GM23338 (cell line): Measurements from ENCODE around the gene UCP3. TPM values are rescaled to one million over a fixed set of nuclear protein-coding genes. Genes with fewer than 3 reads are reported as not detected.
A peak's percentile ranks its signal among the peaks of the same experiment; 100 is the strongest.

Experiments used
- ATAC-seq: fragments of 200-7000 bp; cut with Tn5 transposase; 3 replicates; pipeline ENCODE4 v1.9.1; 2020
- DNase-seq: peaks from one replicate; pipeline ENCODE4 v3.0.0-alpha.2; 2015; ENCODE audit warnings: low spot score
- H2AFZ ChIP-seq: fragments of 200-600 bp; sonication (generic); 2 replicates; pipeline ENCODE4 v1.8.0; 2016; ENCODE audit warnings: antibody characterized with exemption, mild to moderate bottlenecking, moderate library complexity
- H3F3A ChIP-seq: fragments of 200-600 bp; sonication (generic); replicated peaks from 2 replicates; pipeline ENCODE4 v1.8.0; 2017; ENCODE audit warnings: antibody characterized with exemption, mixed run types, low read depth
- H3K27ac ChIP-seq: fragments of 200-600 bp; sonication (generic); 2 replicates; pipeline ENCODE4 v1.6.1; 2016; ENCODE audit warnings: low read depth
- H3K27me3 ChIP-seq: fragments of 200-600 bp; sonication (generic); 2 replicates; pipeline ENCODE4 v1.8.0; 2016; ENCODE audit warnings: mild to moderate bottlenecking, mixed run types, moderate library complexity; ENCODE audit not compliant: insufficient read depth
- H3K36me3 ChIP-seq: fragments of 200-600 bp; sonication (generic); 2 replicates; pipeline ENCODE4 v1.8.0; 2016; ENCODE audit warnings: mild to moderate bottlenecking; ENCODE audit not compliant: insufficient read depth
- H3K4me1 ChIP-seq: fragments of 200-600 bp; sonication (generic); 2 replicates; pipeline ENCODE4 v1.8.0; 2016; ENCODE audit warnings: mild to moderate bottlenecking, moderate library complexity; ENCODE audit not compliant: insufficient read depth
- H3K4me2 ChIP-seq: fragments of 200-600 bp; sonication (generic); 2 replicates; pipeline ENCODE4 v1.7.1; 2017; ENCODE audit warnings: mixed run types
- H3K4me3 ChIP-seq: fragments of 200-600 bp; sonication (generic); 2 replicates; pipeline ENCODE4 v1.6.1; 2016; ENCODE audit warnings: mixed run types
- H3K79me2 ChIP-seq: fragments of 200-600 bp; sonication (generic); replicated peaks from 2 replicates; pipeline ENCODE4 v1.8.0; 2017; ENCODE audit warnings: mild to moderate bottlenecking; ENCODE audit not compliant: insufficient read depth
- H3K9me2 ChIP-seq: fragments of 200-600 bp; sonication (generic); 2 replicates; pipeline ENCODE4 v1.8.0; 2017; ENCODE audit not compliant: insufficient read depth
- H4K20me1 ChIP-seq: fragments of 200-600 bp; sonication (generic); replicated peaks from 2 replicates; pipeline ENCODE4 v1.8.0; 2017; ENCODE audit warnings: mild to moderate bottlenecking; ENCODE audit not compliant: insufficient read depth
- H3K27ac Mint-ChIP-seq: 2 replicates; pipeline ENCODE4 v1.8.0; 2020; ENCODE audit warnings: inconsistent platforms, mild to moderate bottlenecking, moderate library complexity, mixed read lengths
- H3K27me3 Mint-ChIP-seq: 3 replicates; pipeline ENCODE4 v1.8.0; 2022; ENCODE audit warnings: low read depth, mild to moderate bottlenecking, moderate library complexity, mixed read lengths, inconsistent platforms; ENCODE audit not compliant: insufficient read depth, poor library complexity
- H3K36me3 Mint-ChIP-seq: 3 replicates; pipeline ENCODE4 v1.8.0; 2021; ENCODE audit warnings: low read depth, mild to moderate bottlenecking, inconsistent platforms, moderate library complexity, mixed read lengths
- H3K4me1 Mint-ChIP-seq: 3 replicates; pipeline ENCODE4 v1.8.0; 2020; ENCODE audit warnings: mild to moderate bottlenecking, inconsistent platforms, mixed read lengths
- H3K4me3 Mint-ChIP-seq: 3 replicates; pipeline ENCODE4 v1.8.0; 2021; ENCODE audit warnings: moderate library complexity, mild to moderate bottlenecking, inconsistent platforms, mixed read lengths
- H3K9me3 Mint-ChIP-seq: 3 replicates; pipeline ENCODE4 v1.8.0; 2020; ENCODE audit warnings: moderate library complexity, mild to moderate bottlenecking, inconsistent platforms, mixed read lengths
- CREB1 ChIP-seq: fragments of 250-450 bp; sonication (Bioruptor Pico); IDR thresholded peaks from 2 replicates; pipeline ENCODE4 v1.5.0; 2020; ENCODE audit warnings: low read depth, mild to moderate bottlenecking, moderate library complexity
- CTCF ChIP-seq, 2 experiments: fragments of 200-600 bp in 1 of 2; sonication (generic) in 1 of 2; conservative IDR thresholded peaks; 2 replicates each; pipeline versions ENCODE4 v1.5.1 to v1.6.1; 2016 to 2017; ENCODE audit warnings: antibody characterized with exemption in 2 of 2, low read depth in 2 of 2, mild to moderate bottlenecking in 2 of 2, moderate library complexity in 1 of 2
- ETS1 ChIP-seq: IDR thresholded peaks from 2 replicates; pipeline ENCODE4 v1.6.1; 2016; ENCODE audit warnings: antibody characterized with exemption
- EZH2 ChIP-seq: fragments of 200-600 bp; sonication (generic); IDR thresholded peaks from one replicate; pipeline ENCODE4 v1.8.0; 2017; ENCODE audit warnings: antibody characterized with exemption, mild to moderate bottlenecking, low read depth; ENCODE audit not compliant: unreplicated experiment
- EZH2phosphoT487 ChIP-seq: fragments of 200-600 bp; sonication (generic); IDR thresholded peaks from one replicate; pipeline ENCODE4 v1.8.1; 2018; ENCODE audit warnings: antibody characterized with exemption; ENCODE audit not compliant: unreplicated experiment
- JUNB ChIP-seq: IDR thresholded peaks from one replicate; pipeline ENCODE4 v1.6.1; 2016; ENCODE audit warnings: antibody characterized with exemption; ENCODE audit not compliant: unreplicated experiment
- NANOG ChIP-seq: IDR thresholded peaks from 2 replicates; pipeline ENCODE4 v1.6.1; 2016; ENCODE audit warnings: antibody characterized with exemption, borderline replicate concordance
- POLR2AphosphoS5 ChIP-seq: IDR thresholded peaks from 2 replicates; pipeline ENCODE4 v1.6.1; 2016; ENCODE audit warnings: antibody characterized with exemption, low read depth
- REST ChIP-seq: IDR thresholded peaks from one replicate; pipeline ENCODE4 v1.6.1; 2018; ENCODE audit warnings: antibody characterized with exemption; ENCODE audit not compliant: unreplicated experiment
- STAT1 ChIP-seq: IDR thresholded peaks from one replicate; pipeline ENCODE4 v1.6.1; 2016; ENCODE audit warnings: antibody characterized with exemption; ENCODE audit not compliant: unreplicated experiment
- ZNF114 ChIP-seq: fragments of 250-450 bp; sonication (Bioruptor Pico); IDR thresholded peaks from 2 replicates; pipeline ENCODE4 v1.5.0; 2020; ENCODE audit warnings: mild to moderate bottlenecking, moderate library complexity
- ZNF331 ChIP-seq: fragments of 250-450 bp; sonication (Bioruptor Pico); IDR thresholded peaks from 2 replicates; pipeline ENCODE4 v1.5.0; 2020; ENCODE audit warnings: low read depth, mild to moderate bottlenecking, moderate library complexity
- ZNF462 ChIP-seq: fragments of 250-450 bp; sonication (Bioruptor Pico); IDR thresholded peaks from 2 replicates; pipeline ENCODE4 v1.5.0; 2020; ENCODE audit warnings: mild to moderate bottlenecking, moderate library complexity
- polyA plus RNA-seq: library from polyadenylated mRNA; unstranded; fragments of >200 nt; fragmentation: Nextera tagmentation; extraction: Ambion mirVana; gene quantifications from 2 replicates; pipeline ENCODE4 v1.2.1, GENCODE V29; 2016
- total RNA-seq: library from RNA; depleted of rRNA; stranded (reverse); fragments of >200 nt; shearing (Covaris generic); gene quantifications from 2 replicates; pipeline ENCODE4 v1.2.3, GENCODE V29; 2014

The UCP3 gene
- total and polyA plus RNA-seq, 2 experiments from 2014 or later, result 0.21 to 0.40 TPM

- H3K27me3 ChIP-seq, result no peaks in the 10 kb centered on the region
- ATAC-seq, result no peak
- H3F3A ChIP-seq, result no peaks in the 10 kb centered on the region
These were observed 48.6 kb upstream of the UCP3 start for GRCh38 chr11:74057249-74058151.

More at GRCh38 chr11:74057249-74058151, 48.6 kb upstream of the UCP3 start:
- Mint-ChIP-seq H3K36me3 (peaks cover 16% of the 10 kb centered on the region), H3K27ac (peak overlapping the region; percentile 40; the same call in 1 of the 2 replicates), H3K4me1 (peaks cover 4% of the 10 kb centered on the region; the same call in 2 of the 3 replicates), H3K9me3 (peaks cover 2% of the 10 kb centered on the region; the same call in 1 of the 3 replicates), H3K27me3 (no peaks in the 10 kb centered on the region), H3K4me3 (no peak overlapping the region)
- H3K9me2 ChIP-seq, result no peaks in the 10 kb centered on the region
- no peaks in the 10 kb centered on the region for H3K36me3 ChIP-seq
- H3K4me3 ChIP-seq, result no peak overlapping the region
- no peak overlapping the region for H3K27ac ChIP-seq
- H3K79me2 ChIP-seq, result no peaks in the 10 kb centered on the region
- H3K4me2 ChIP-seq, result no peak overlapping the region
- no peaks in the 10 kb centered on the region for H3K4me1 ChIP-seq
- no peak for DNase-seq
- H2AFZ ChIP-seq, result no peak overlapping the region
- H4K20me1 ChIP-seq, result no peaks in the 10 kb centered on the region; the same call in 1 of the 2 replicates
- TF ChIP-seq JUNB, result no peak
- no peak for TF ChIP-seq ZNF114 (CRISPR knock-in tag)
- TF ChIP-seq STAT1, result no peak
- no peak for TF ChIP-seq REST
- TF ChIP-seq ZNF331 (CRISPR knock-in tag), result no peak
- no peak for TF ChIP-seq CREB1
- TF ChIP-seq CTCF (conservative IDR thresholded peaks at IDR 0.05; ENCODE audit: low read depth in 2 of 2), result no peak
- TF ChIP-seq POLR2AphosphoS5, result no peak
- no peak for TF ChIP-seq NANOG
- TF ChIP-seq ETS1, result no peak
- TF ChIP-seq EZH2, result no peak
- no peak for TF ChIP-seq EZH2phosphoT487
- no peak for TF ChIP-seq ZNF462 (CRISPR knock-in tag)
